ENCODE measurements around the gene TCAIM.

The TCAIM gene

GRCh38 chr3:44355362-44356033 lies 16.9 kb downstream of the TCAIM start:
- TF ChIP-seq POLR2AphosphoS5 (IDR thresholded peaks at IDR 0.05; ENCODE audit: borderline replicate concordance, low read depth, low read length) (no peak), FOXP2 (optimal IDR thresholded peaks at IDR 0.05; ENCODE audit: control extremely low read depth, extremely low read length, insufficient read depth) (no peak), EZH2 (IDR thresholded peaks at IDR 0.05) (no peak)
- Histone ChIP-seq H3K9me3 (ENCODE audit: low read depth, low read length) (no peaks in the 10 kb centered on the region), H3K4me3 (no peak overlapping the region), H3K27ac (no peak overlapping the region), H3K9ac (ENCODE audit: insufficient read length) (no peak overlapping the region), H3K36me3 (ENCODE audit: insufficient read depth, low read length) (peaks cover 3% of the 10 kb centered on the region; the same call in 1 of the 2 replicates)
- DNase-seq (ENCODE audit: low read depth, low spot score), result no peak

DNA sequence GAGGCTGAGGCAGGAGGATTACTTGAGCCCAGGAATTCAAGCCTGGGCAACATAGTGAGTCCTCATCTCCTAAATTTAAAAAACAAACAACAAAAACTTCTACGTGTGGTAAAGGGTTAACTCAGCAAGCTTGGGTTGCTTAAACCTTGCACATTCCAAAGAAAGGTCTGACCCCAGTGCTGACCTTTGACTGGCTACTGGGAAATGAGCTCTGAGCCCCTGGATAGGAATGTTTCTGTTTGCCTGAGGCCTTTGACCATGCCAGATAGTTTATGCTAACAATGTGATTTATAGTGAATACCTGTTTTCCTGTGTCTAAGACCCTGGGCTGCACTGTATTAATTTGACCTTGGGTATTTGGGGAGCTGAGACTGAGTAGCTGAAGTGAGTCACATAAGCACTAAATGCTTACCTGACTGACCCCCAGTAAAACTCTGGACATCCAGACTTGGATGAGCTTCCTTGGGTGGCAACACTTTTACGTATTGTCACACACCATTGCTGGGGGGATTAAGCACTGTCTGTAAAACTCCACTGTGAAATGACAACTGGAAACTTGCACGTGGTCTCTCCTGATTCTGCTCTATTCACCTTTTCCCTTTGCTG lies 20.7 kb downstream of the TCAIM start:
- no peak overlapping the region for H3K9ac ChIP-seq (ENCODE audit: insufficient read length)
- H3K9me3 ChIP-seq (ENCODE audit: low read depth, low read length), result no peaks in the 10 kb centered on the region
- H3K36me3 ChIP-seq (ENCODE audit: insufficient read depth, low read length), result no peaks in the 10 kb centered on the region
- H3K4me3 ChIP-seq, result no peak overlapping the region
- TF ChIP-seq POLR2AphosphoS5 (IDR thresholded peaks at IDR 0.05; ENCODE audit: borderline replicate concordance, low read depth, low read length), result no peak
- no peak for TF ChIP-seq FOXP2 (optimal IDR thresholded peaks at IDR 0.05; ENCODE audit: control extremely low read depth, extremely low read length, insufficient read depth)
- no peak for TF ChIP-seq EZH2 (IDR thresholded peaks at IDR 0.05)
- DNase-seq (ENCODE audit: low read depth, low spot score), result no peak
- H3K27ac ChIP-seq, result no peak overlapping the region

GRCh38 chr3:44363591-44363990 lies 25.0 kb downstream of the TCAIM start:
- Histone ChIP-seq H3K9ac (ENCODE audit: insufficient read length) (no peak overlapping the region), H3K27ac (no peak overlapping the region), H3K4me3 (no peak overlapping the region), H3K36me3 (ENCODE audit: insufficient read depth, low read length) (peaks cover 11% of the 10 kb centered on the region; the same call in 1 of the 2 replicates), H3K9me3 (ENCODE audit: low read depth, low read length) (no peaks in the 10 kb centered on the region)
- DNase-seq (ENCODE audit: low read depth, low spot score), result no peak
- no peak for TF ChIP-seq EZH2 (IDR thresholded peaks at IDR 0.05)
- no peak for TF ChIP-seq POLR2AphosphoS5 (IDR thresholded peaks at IDR 0.05; ENCODE audit: borderline replicate concordance, low read depth, low read length)
- TF ChIP-seq FOXP2 (optimal IDR thresholded peaks at IDR 0.05; ENCODE audit: control extremely low read depth, extremely low read length, insufficient read depth), result no peak

GRCh38 chr3:44365952-44366351 lies 27.4 kb downstream of the TCAIM start:
- DNase-seq (ENCODE audit: low read depth, low spot score), result no peak
- Histone ChIP-seq H3K9ac (ENCODE audit: insufficient read length) (no peak overlapping the region), H3K9me3 (ENCODE audit: low read depth, low read length) (no peaks in the 10 kb centered on the region), H3K4me3 (no peak overlapping the region), H3K27ac (no peak overlapping the region), H3K36me3 (ENCODE audit: insufficient read depth, low read length) (peaks cover 12% of the 10 kb centered on the region; the same call in 1 of the 2 replicates)
- TF ChIP-seq POLR2AphosphoS5 (IDR thresholded peaks at IDR 0.05; ENCODE audit: borderline replicate concordance, low read depth, low read length) (no peak), EZH2 (IDR thresholded peaks at IDR 0.05) (no peak), FOXP2 (optimal IDR thresholded peaks at IDR 0.05; ENCODE audit: control extremely low read depth, extremely low read length, insufficient read depth) (no peak)

GRCh38 chr3:44375450-44375849 lies 36.9 kb downstream of the TCAIM start:
- no peak overlapping the region for H3K4me3 ChIP-seq
- no peak for TF ChIP-seq FOXP2 (optimal IDR thresholded peaks at IDR 0.05; ENCODE audit: control extremely low read depth, extremely low read length, insufficient read depth)
- no peak for TF ChIP-seq POLR2AphosphoS5 (IDR thresholded peaks at IDR 0.05; ENCODE audit: borderline replicate concordance, low read depth, low read length)
- no peak for TF ChIP-seq EZH2 (IDR thresholded peaks at IDR 0.05)
- no peaks in the 10 kb centered on the region for H3K9me3 ChIP-seq (ENCODE audit: low read depth, low read length)
- H3K36me3 ChIP-seq (ENCODE audit: insufficient read depth, low read length), result peaks cover 12% of the 10 kb centered on the region; the same call in 1 of the 2 replicates
- no peak overlapping the region for H3K27ac ChIP-seq
- no peak overlapping the region for H3K9ac ChIP-seq (ENCODE audit: insufficient read length)
- no peak for DNase-seq (ENCODE audit: low read depth, low spot score)

DNA sequence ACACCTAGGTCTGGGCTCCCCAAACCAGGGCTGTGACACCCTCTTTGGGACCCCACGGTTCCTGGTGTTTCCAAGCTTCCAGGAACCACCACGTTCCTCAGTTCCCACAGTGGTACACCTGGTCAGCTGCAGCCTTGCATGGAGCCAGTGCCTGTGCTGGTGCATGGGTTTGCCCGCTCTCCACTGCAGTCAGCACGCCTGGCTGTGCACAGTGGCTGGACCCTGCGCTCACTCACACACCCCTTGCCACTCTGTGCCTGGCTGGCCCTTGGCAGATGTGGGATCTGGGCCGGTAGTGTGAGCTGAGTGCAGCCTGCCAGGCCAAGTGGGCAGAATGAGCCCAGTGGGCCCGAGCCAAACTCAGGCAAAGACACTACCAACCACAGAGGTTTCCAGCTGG lies 48.8 kb downstream of the TCAIM start:
- TF ChIP-seq POLR2AphosphoS5 (IDR thresholded peaks at IDR 0.05; ENCODE audit: borderline replicate concordance, low read depth, low read length) (no peak), FOXP2 (optimal IDR thresholded peaks at IDR 0.05; ENCODE audit: control extremely low read depth, extremely low read length, insufficient read depth) (no peak), EZH2 (IDR thresholded peaks at IDR 0.05) (no peak)
- Histone ChIP-seq H3K4me3 (no peak overlapping the region), H3K9me3 (ENCODE audit: low read depth, low read length) (no peaks in the 10 kb centered on the region), H3K9ac (ENCODE audit: insufficient read length) (no peak overlapping the region), H3K36me3 (ENCODE audit: insufficient read depth, low read length) (no peaks in the 10 kb centered on the region), H3K27ac (no peak overlapping the region)
- no peak for DNase-seq (ENCODE audit: low read depth, low spot score)

DNA sequence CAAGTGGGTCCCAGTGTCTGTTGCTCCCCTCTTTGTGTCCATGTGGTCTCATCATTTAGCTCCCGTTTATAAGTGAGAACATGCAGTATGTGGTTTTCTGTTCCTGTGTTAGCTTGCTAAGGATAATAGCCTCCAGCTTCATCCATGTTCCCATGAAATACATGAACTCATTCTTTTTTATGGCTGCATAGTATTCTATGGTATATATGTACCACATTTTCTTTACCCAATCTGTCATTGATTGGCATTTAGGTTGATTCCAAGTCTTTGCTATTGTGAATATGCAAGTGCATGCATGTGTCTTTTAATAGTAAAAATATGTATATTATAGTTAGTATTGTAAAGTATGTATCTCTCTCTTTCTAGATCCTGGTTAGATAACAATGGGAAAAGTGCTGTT lies 53.9 kb downstream of the TCAIM start:
- Histone ChIP-seq H3K9ac (ENCODE audit: insufficient read length) (no peak overlapping the region), H3K36me3 (ENCODE audit: insufficient read depth, low read length) (no peaks in the 10 kb centered on the region), H3K27ac (no peak overlapping the region), H3K4me3 (no peak overlapping the region), H3K9me3 (ENCODE audit: low read depth, low read length) (no peaks in the 10 kb centered on the region)
- TF ChIP-seq POLR2AphosphoS5 (IDR thresholded peaks at IDR 0.05; ENCODE audit: borderline replicate concordance, low read depth, low read length) (no peak), FOXP2 (optimal IDR thresholded peaks at IDR 0.05; ENCODE audit: control extremely low read depth, extremely low read length, insufficient read depth) (no peak), EZH2 (IDR thresholded peaks at IDR 0.05) (no peak)
- no peak for DNase-seq (ENCODE audit: low read depth, low spot score)

GRCh38 chr3:44395714-44396113 lies 57.1 kb downstream of the TCAIM start:
- H3K36me3 ChIP-seq (ENCODE audit: insufficient read depth, low read length), result no peaks in the 10 kb centered on the region; the same call in 1 of the 2 replicates

More at GRCh38 chr3:44395714-44396113, 57.1 kb downstream of the TCAIM start:
- no peak for DNase-seq (ENCODE audit: low read depth, low spot score)
- TF ChIP-seq POLR2AphosphoS5 (IDR thresholded peaks at IDR 0.05; ENCODE audit: borderline replicate concordance, low read depth, low read length) (no peak), EZH2 (IDR thresholded peaks at IDR 0.05) (no peak), FOXP2 (optimal IDR thresholded peaks at IDR 0.05; ENCODE audit: control extremely low read depth, extremely low read length, insufficient read depth) (no peak)
- Histone ChIP-seq H3K9ac (ENCODE audit: insufficient read length) (no peak overlapping the region), H3K4me3 (no peak overlapping the region), H3K27ac (no peak overlapping the region), H3K9me3 (ENCODE audit: low read depth, low read length) (no peaks in the 10 kb centered on the region)
